GM12875 (cell line): ENCODE data around the gene SYDE2.
"Not testable (repeated sequence)": the region's sequence is repeated elsewhere in the genome, so short reads cannot be mapped to it uniquely, and the experiment has no call there.

Source experiments
- H3K4me3 ChIP-seq: one replicate; pipeline ENCODE4 v1.5.1; 2011; ENCODE audit warnings: low read depth, low read length, control low read depth
- TF ChIP-seq, protein P1 (sequence below): IDR thresholded peaks from 2 replicates; pipeline ENCODE4 v1.5.1; 2011; ENCODE audit warnings: low read depth, mild to moderate bottlenecking, control low read depth, inconsistent platforms, low read length, moderate library complexity, borderline replicate concordance; ENCODE audit not compliant: insufficient read depth

The SYDE2 gene

DNA sequence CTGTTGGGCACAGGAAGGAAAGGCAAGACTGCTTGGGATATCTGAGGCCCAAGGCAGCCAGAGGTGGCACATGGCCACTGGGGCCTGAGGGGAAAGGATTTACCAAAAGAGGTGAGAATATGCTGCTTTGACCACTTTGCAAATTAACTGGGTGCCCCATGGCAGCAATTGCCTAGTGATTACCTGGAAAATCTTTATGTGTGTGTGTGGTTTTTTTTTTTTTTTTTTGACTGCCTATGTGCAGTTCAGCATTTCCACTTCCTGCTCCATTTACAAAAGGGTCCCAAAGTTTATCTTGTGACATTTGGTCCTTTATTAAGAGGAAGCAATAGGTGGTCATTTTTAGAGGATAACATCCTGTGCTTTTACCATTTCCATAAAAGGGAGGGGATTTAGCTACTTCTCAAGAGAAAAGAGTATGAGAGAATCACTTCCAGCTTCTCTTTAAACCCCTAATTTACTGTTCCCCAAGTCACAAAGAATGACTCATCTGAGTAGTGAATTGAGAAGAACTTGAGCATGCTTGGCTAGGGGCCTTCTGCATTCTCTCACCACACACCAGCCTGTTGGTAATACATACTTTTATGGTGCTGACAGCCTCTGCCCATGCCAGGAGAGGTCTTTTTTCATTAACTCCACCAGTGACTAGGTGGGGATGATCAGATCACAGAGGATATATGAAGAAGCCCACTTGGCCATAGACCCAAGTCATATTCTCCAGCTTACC, 52.1 kb downstream of the SYDE2 start:
- TF ChIP-seq, protein P1, sequence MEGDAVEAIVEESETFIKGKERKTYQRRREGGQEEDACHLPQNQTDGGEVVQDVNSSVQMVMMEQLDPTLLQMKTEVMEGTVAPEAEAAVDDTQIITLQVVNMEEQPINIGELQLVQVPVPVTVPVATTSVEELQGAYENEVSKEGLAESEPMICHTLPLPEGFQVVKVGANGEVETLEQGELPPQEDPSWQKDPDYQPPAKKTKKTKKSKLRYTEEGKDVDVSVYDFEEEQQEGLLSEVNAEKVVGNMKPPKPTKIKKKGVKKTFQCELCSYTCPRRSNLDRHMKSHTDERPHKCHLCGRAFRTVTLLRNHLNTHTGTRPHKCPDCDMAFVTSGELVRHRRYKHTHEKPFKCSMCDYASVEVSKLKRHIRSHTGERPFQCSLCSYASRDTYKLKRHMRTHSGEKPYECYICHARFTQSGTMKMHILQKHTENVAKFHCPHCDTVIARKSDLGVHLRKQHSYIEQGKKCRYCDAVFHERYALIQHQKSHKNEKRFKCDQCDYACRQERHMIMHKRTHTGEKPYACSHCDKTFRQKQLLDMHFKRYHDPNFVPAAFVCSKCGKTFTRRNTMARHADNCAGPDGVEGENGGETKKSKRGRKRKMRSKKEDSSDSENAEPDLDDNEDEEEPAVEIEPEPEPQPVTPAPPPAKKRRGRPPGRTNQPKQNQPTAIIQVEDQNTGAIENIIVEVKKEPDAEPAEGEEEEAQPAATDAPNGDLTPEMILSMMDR, result no peak
- H3K4me3 ChIP-seq, result no peak overlapping the region

DNA sequence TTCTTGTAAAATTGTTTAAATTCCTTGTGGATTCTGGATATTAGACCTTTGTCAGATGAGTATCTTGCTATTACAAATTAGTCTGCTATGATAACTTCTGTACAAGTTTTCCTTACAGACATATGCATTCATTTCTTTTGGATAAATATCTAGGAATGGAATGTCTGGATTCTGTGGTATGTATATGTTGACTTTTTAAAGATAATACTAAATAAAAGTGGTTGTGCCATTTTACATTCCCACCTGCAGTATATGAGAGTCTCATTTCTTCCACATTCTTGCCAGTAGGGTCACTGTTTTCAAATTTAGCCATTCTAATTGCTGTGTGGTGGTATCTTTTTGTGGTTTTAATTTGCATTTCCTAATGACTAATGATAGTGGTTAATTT, 53.9 kb downstream of the SYDE2 start:
- TF ChIP-seq, protein P1, result no peak
- H3K4me3 ChIP-seq, result no peak overlapping the region

DNA sequence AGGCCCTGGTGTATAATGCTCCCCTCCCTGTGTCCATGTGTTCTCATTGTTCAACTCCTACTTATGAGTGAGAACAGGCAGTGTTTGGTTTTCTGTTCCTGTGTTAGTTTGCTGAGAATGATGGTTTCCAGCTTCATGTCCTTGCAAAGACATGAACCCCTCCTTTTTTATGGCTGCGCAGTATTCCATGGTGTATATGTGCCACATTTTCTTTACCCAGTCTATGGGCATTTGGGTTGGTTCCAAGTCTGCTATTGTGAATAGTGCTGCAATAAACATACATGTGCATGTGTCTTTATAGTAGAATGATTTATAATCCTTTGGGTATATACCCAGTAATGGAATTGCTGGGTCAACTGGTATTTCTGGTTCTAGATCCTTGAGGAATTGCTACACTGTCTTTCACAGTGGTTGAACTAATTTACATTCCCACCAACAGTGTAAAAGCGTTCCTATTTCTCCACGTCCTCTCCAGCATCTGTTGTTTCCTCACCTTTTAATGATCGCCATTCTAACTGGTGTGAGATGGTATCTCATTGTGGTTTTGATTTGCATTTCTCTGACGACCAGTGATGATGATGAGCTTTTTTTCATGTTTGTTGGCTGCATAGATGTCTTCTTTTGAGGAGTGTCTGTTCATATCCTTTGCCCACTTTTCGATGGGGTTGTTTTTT, 54.4 kb downstream of the SYDE2 start:
- not testable (repeated sequence) for H3K4me3 ChIP-seq

DNA sequence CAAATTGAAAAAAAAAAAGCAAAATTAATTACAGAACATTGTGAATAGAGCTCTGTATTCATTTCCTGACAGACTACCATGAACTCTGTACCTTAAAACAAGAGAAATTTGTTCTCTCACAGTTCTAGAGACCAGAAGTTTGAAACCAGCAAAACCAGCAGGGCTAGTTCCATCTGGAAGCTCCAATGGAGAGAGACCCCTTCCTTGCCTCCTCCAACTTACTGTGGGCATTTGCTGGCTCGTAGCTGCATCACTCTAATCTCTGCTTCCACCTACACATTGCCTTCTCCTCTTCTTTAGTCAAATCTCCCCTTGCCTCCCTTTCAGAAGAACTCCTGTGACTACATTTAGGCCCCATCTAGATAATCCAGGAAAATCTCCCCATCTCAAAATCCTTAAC, 56.5 kb downstream of the SYDE2 start:
- TF ChIP-seq, protein P1, result no peak
- H3K4me3 ChIP-seq, result no peak overlapping the region

DNA sequence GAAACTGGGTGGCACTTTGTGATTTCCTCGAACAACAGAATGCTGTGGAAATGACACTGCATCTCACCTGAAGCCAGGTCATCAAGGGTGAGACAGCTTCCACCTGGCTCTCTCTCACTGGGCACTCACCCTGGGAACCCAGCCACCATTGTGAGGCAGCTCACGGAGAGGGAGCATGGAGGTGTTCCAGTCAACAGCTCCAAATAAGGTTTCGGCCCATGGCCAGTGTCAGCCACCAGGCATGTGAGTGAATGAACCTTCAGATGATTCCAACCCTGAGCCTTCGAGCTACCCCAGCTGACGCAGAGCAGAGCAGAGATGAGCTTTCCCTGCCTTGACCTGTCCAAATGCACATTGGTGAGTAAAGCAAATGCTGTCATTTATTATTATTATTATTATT, 58.1 kb downstream of the SYDE2 start:
- TF ChIP-seq, protein P1, result no peak
- H3K4me3 ChIP-seq, result no peak overlapping the region

DNA sequence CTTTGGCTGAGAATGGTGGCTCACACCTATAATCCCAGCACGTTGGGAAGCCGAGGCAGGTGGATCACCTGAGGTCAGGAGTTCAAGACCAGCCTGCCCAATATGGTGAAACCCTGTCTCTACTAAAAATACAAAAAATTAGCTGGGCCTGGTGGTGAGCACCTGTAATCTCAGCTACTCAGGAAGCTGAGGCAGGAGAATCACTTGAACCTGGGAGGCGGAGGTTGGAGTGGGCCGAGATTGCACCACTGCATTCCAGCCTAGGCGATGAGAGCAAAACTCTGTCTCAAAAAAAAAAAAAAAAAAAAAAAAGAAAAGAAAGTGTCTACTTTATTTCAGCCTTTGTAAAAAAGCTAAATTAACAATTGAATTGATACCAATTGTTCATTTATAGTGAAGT, 62.4 kb downstream of the SYDE2 start:
- H3K4me3 ChIP-seq, result not testable (repeated sequence)

DNA sequence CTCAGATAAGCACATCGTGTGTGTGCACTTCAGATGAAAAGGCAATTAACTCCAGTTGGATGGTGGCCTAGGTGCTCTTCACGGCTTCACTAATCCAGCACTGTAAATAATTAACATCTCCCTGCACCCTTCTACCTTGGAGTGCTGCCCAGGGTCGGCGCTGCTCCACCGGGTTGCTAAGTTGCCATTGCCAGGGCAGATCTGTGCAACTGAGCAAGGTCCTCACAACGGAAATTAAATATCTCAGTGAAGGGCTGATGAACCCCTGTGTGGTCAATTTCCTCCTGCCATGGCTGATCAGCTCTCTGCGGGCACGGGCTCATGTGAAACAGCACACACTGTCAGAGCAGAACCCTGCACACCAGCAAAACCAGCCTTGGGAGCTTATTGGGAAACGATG, 63.2 kb downstream of the SYDE2 start:
- TF ChIP-seq, protein P1, result no peak
- H3K4me3 ChIP-seq, result no peak overlapping the region

DNA sequence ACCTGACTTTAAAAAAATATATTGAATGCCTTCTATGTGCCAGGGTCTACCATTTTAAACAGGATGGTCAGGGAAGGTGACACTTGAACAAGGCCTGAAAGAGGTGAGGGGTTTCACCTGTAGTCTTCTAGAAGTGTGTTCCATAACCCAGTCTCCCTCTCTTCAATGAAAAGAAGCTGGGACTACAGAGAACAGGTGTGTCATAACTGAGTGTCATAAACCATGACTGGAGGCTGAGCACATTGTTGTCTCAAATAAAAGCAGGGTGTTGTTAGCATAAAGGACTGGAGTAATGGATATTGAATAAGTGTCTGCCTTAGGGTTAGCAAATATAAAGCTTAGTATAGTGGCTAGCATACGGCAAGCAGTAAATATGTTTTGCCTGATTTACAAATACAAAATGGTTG, 65.4 kb downstream of the SYDE2 start:
- no peak overlapping the region for H3K4me3 ChIP-seq
- TF ChIP-seq, protein P1, result no peak
